GM23338 (cell line): ENCODE data around the gene ARPC2. TPM values are rescaled to one million over a fixed set of nuclear protein-coding genes. Genes with fewer than 3 reads are reported as not detected.

ENCODE experiments used
- ATAC-seq: fragments of 200-7000 bp; cut with Tn5 transposase; 3 replicates; pipeline ENCODE4 v1.9.1; 2020
- DNase-seq: peaks from one replicate; pipeline ENCODE4 v3.0.0-alpha.2; 2015; ENCODE audit warnings: low spot score
- H2AFZ ChIP-seq: fragments of 200-600 bp; sonication (generic); 2 replicates; pipeline ENCODE4 v1.8.0; 2016; ENCODE audit warnings: antibody characterized with exemption, mild to moderate bottlenecking, moderate library complexity
- H3F3A ChIP-seq: fragments of 200-600 bp; sonication (generic); replicated peaks from 2 replicates; pipeline ENCODE4 v1.8.0; 2017; ENCODE audit warnings: antibody characterized with exemption, mixed run types, low read depth
- H3K27ac ChIP-seq: fragments of 200-600 bp; sonication (generic); 2 replicates; pipeline ENCODE4 v1.6.1; 2016; ENCODE audit warnings: low read depth
- H3K27me3 ChIP-seq: fragments of 200-600 bp; sonication (generic); 2 replicates; pipeline ENCODE4 v1.8.0; 2016; ENCODE audit warnings: mild to moderate bottlenecking, mixed run types, moderate library complexity; ENCODE audit not compliant: insufficient read depth
- H3K36me3 ChIP-seq: fragments of 200-600 bp; sonication (generic); 2 replicates; pipeline ENCODE4 v1.8.0; 2016; ENCODE audit warnings: mild to moderate bottlenecking; ENCODE audit not compliant: insufficient read depth
- H3K4me1 ChIP-seq: fragments of 200-600 bp; sonication (generic); 2 replicates; pipeline ENCODE4 v1.8.0; 2016; ENCODE audit warnings: mild to moderate bottlenecking, moderate library complexity; ENCODE audit not compliant: insufficient read depth
- H3K4me2 ChIP-seq: fragments of 200-600 bp; sonication (generic); 2 replicates; pipeline ENCODE4 v1.7.1; 2017; ENCODE audit warnings: mixed run types
- H3K4me3 ChIP-seq: fragments of 200-600 bp; sonication (generic); 2 replicates; pipeline ENCODE4 v1.6.1; 2016; ENCODE audit warnings: mixed run types
- H3K79me2 ChIP-seq: fragments of 200-600 bp; sonication (generic); replicated peaks from 2 replicates; pipeline ENCODE4 v1.8.0; 2017; ENCODE audit warnings: mild to moderate bottlenecking; ENCODE audit not compliant: insufficient read depth
- H3K9me2 ChIP-seq: fragments of 200-600 bp; sonication (generic); 2 replicates; pipeline ENCODE4 v1.8.0; 2017; ENCODE audit not compliant: insufficient read depth
- H4K20me1 ChIP-seq: fragments of 200-600 bp; sonication (generic); replicated peaks from 2 replicates; pipeline ENCODE4 v1.8.0; 2017; ENCODE audit warnings: mild to moderate bottlenecking; ENCODE audit not compliant: insufficient read depth
- H3K27ac Mint-ChIP-seq: 2 replicates; pipeline ENCODE4 v1.8.0; 2020; ENCODE audit warnings: inconsistent platforms, mild to moderate bottlenecking, moderate library complexity, mixed read lengths
- H3K27me3 Mint-ChIP-seq: 3 replicates; pipeline ENCODE4 v1.8.0; 2022; ENCODE audit warnings: low read depth, mild to moderate bottlenecking, moderate library complexity, mixed read lengths, inconsistent platforms; ENCODE audit not compliant: insufficient read depth, poor library complexity
- H3K36me3 Mint-ChIP-seq: 3 replicates; pipeline ENCODE4 v1.8.0; 2021; ENCODE audit warnings: low read depth, mild to moderate bottlenecking, inconsistent platforms, moderate library complexity, mixed read lengths
- H3K4me1 Mint-ChIP-seq: 3 replicates; pipeline ENCODE4 v1.8.0; 2020; ENCODE audit warnings: mild to moderate bottlenecking, inconsistent platforms, mixed read lengths
- H3K4me3 Mint-ChIP-seq: 3 replicates; pipeline ENCODE4 v1.8.0; 2021; ENCODE audit warnings: moderate library complexity, mild to moderate bottlenecking, inconsistent platforms, mixed read lengths
- H3K9me3 Mint-ChIP-seq: 3 replicates; pipeline ENCODE4 v1.8.0; 2020; ENCODE audit warnings: moderate library complexity, mild to moderate bottlenecking, inconsistent platforms, mixed read lengths
- ETS1 ChIP-seq: IDR thresholded peaks from 2 replicates; pipeline ENCODE4 v1.6.1; 2016; ENCODE audit warnings: antibody characterized with exemption
- EZH2phosphoT487 ChIP-seq: fragments of 200-600 bp; sonication (generic); IDR thresholded peaks from one replicate; pipeline ENCODE4 v1.8.1; 2018; ENCODE audit warnings: antibody characterized with exemption; ENCODE audit not compliant: unreplicated experiment
- NANOG ChIP-seq: IDR thresholded peaks from 2 replicates; pipeline ENCODE4 v1.6.1; 2016; ENCODE audit warnings: antibody characterized with exemption, borderline replicate concordance
- POLR2AphosphoS5 ChIP-seq: IDR thresholded peaks from 2 replicates; pipeline ENCODE4 v1.6.1; 2016; ENCODE audit warnings: antibody characterized with exemption, low read depth
- ZNF462 ChIP-seq: fragments of 250-450 bp; sonication (Bioruptor Pico); IDR thresholded peaks from 2 replicates; pipeline ENCODE4 v1.5.0; 2020; ENCODE audit warnings: mild to moderate bottlenecking, moderate library complexity
- polyA plus RNA-seq: library from polyadenylated mRNA; unstranded; fragments of >200 nt; fragmentation: Nextera tagmentation; extraction: Ambion mirVana; gene quantifications from 2 replicates; pipeline ENCODE4 v1.2.1, GENCODE V29; 2016
- total RNA-seq: library from RNA; depleted of rRNA; stranded (reverse); fragments of >200 nt; shearing (Covaris generic); gene quantifications from 2 replicates; pipeline ENCODE4 v1.2.3, GENCODE V29; 2014

ARPC2 gene
- total and polyA plus RNA-seq, 2 experiments from 2014 or later = 217 to 271 TPM

- TF ChIP-seq ZNF462 (no peak), NANOG (no peak), POLR2AphosphoS5 (no peak), EZH2phosphoT487 (no peak)
These were observed 11.5 kb downstream of the ARPC2 start (continued) for GRCh38 chr2:218228366-218229090.

DNA sequence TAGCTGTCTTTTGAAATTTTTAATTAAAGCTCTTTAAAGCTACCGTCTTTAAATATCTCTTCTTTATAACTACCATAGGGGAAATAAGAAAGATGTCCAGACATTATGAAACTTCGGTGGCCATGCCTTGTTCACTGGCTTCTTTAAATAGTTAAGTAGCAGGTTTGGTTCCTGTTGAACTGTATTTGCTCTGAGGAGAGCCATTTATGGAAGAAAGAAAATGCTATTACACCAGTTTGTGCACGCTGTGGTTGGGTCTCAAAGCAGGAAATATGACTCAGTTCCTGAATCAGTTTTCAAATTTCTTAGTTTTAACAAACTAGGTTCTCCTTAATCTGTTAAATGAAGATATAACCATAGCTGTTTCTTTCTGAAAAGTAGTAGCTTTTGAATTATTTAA is 12.2 kb downstream of the ARPC2 start:
- no peaks in the 10 kb centered on the region for H3K4me1 Mint-ChIP-seq
- Histone ChIP-seq H3K4me2 (no peak overlapping the region), H3K4me3 (no peak overlapping the region), H3K4me1 (no peaks in the 10 kb centered on the region), H3K27ac (peak overlapping the region; percentile 17; the same call in 1 of the 2 replicates), H3K79me2 (peaks cover 52% of the 10 kb centered on the region), H3K9me2 (no peaks in the 10 kb centered on the region), H3K27me3 (no peaks in the 10 kb centered on the region), H2AFZ (no peak overlapping the region), H4K20me1 (peaks cover 37% of the 10 kb centered on the region), H3K36me3 (peaks cover 53% of the 10 kb centered on the region), H3F3A (no peaks in the 10 kb centered on the region)
- no peaks in the 10 kb centered on the region for H3K9me3 Mint-ChIP-seq
- DNase-seq = no peak
- H3K27me3 Mint-ChIP-seq = no peaks in the 10 kb centered on the region
- no peak overlapping the region for H3K4me3 Mint-ChIP-seq
- no peak overlapping the region for H3K27ac Mint-ChIP-seq
- ATAC-seq = no peak
- peaks cover 87% of the 10 kb centered on the region for H3K36me3 Mint-ChIP-seq
- TF ChIP-seq ZNF462 (no peak), EZH2phosphoT487 (no peak), ETS1 (no peak)
